GM21423 (cell line): ENCODE data around the gene ALDH1L1.

Source experiments
- ATAC-seq: cut with Tn5 transposase; IDR thresholded peaks from one replicate; pipeline ENCODE4 v1.9.1; 2021; ENCODE audit warnings: mild to moderate bottlenecking, moderate library complexity; ENCODE audit not compliant: unreplicated experiment

The ALDH1L1 gene

DNA sequence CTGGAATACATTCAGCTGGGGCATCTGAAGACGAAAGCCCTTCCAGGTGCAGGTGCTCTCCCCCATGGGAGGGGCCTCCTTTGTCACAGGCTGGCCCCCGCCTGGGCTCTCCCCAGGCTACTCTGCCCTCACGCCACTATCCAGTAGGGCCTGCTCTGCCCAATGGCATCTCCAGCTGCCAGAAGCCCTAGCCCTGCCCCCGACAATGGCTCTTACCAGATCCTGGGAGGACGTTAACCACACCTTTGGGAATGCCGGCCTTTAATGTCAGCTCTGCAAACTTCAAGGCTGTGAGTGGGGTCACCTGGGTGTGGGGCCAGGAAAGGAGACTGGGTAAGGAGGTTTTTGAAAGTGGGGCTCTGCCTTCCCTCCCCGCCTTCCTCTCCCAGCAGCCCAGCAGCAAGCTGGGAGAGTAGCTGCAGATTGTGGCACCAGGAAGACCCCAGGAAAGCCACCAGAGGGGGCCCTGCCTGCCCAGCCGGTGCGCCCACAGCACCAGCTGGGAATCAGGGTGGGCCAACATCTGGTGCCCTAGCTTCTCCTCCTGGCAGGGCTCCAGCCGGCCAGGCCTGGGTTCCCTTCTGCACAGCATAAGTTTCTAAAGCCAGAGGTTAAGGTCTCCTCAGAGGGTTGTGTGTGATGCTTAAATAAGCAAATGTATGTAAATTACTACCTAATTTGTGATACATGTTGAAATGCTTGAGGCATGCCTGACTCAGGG is 56.1 kb downstream of the ALDH1L1 start:
- ATAC-seq, result no peak

DNA sequence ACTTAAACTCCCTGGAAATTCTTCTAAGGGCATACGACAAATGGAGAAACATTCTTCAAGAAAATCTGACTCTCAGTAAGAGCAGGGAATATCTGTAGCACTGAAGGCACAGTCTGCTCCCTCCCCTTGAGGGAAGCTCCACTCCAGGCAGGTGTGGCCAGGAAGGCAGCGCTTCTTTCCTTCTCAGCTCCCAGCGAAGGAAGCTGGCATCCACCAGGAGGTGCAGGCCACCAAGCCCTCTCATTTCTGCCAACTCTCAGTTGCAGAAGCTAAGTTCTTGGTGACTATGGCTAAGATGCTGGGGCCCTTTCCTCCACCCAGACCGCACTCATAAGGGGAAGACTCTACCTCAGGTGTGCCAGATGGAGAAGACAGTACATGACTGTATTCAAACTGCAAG is 58.8 kb downstream of the ALDH1L1 start:
- ATAC-seq, result no peak

DNA sequence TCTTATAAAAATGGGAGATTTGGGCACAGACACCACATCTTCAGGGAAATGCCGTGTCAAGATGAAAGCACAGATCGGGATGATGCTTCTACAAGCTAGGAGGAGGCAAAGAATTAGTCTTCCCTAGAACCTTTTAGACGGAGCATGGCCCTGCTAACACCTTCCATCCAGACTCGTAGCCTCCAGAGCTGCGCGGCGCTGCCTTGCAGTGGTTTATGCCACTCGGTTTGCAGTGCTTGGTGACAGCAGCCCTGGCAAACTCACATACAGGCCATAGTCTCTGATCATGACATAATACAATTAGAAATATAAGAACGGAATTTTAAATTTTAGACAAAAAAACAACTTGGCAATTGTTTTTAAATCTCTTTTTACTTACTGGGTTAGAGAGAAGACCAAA is 59.3 kb downstream of the ALDH1L1 start:
- no peak for ATAC-seq

- ATAC-seq, result no peak
Measured at GRCh38 chr3:126119976-126120375, 60.4 kb downstream of the ALDH1L1 start.

DNA sequence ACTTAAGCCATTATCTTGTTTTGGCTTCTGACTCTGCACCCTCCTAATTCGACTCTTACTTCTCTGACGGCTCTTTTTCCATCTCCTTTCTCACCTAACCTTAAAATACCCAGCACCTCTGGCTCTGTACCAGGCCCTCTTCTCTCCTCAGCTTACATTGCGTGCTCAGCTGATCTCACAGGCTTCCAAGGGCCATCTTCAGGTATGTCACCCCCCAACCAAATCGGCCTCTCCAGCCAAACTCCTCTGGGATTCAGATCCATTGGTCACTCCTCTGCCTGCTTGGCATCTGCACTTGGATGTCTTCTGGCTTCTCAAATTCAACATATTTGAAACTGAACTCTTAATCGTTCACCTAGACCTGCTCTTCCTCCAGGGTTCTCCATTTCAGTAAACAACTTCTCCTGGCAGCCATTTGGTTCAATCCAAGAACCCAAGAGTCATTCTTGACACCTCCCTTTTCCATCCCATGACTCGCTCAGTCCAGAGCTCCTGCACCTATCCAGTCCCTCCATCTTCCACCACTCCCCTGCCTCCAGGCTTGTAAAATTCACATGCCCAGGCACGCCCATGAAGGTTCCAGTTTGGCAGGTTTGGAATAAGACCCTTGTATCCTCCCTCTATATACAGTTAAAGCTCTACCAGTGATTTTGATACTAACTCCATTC is 61.2 kb downstream of the ALDH1L1 start:
- no peak for ATAC-seq

- ATAC-seq, result no peak
Measured at GRCh38 chr3:126118591-126118990, 61.8 kb downstream of the ALDH1L1 start.

- no peak for ATAC-seq
Measured at GRCh38 chr3:126117786-126118185, 62.6 kb downstream of the ALDH1L1 start.

DNA sequence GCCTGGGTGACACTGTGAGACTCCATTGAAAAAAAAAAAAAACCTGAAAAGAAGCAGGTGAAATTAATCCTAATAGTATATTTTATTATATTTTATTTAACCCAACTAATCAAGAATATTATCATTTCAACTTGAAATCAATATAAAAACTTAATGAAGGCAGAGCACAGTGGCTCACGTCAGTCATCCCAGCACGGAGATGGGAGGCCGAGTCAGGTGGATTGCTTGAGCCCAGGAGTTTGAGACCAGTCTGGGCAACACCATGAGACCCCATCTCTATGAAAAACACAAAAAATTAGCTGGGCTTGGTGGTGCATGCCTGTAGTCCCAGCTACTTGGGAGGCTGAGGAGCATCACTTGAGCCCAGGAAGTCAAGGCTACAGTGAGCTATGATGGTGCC is 63.2 kb downstream of the ALDH1L1 start:
- ATAC-seq, result no peak

DNA sequence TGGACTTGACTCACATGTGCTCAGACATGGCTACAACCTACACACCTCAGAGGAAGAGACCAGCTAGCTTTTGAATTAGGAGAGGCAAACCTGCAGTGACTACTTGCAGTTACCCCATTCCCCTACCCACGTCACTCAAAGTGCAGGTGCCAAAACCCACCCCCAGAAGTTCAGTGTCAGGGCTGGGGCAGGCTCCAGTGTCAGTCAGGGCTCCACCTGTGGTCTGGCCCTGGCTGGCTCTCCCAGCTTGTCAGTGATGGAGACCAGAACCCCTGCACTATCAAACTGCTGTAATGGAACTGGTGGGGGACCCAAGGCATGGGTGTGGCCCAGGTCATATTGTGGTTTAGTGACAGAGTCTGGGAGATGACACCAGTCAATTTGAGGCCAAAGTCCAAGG is 63.9 kb downstream of the ALDH1L1 start:
- ATAC-seq, result no peak

GRCh38 chr3:126114443-126115386 is 65.7 kb downstream of the ALDH1L1 start:
- ATAC-seq, result no peak

- no peak for ATAC-seq
Measured at GRCh38 chr3:126113733-126114442, 66.5 kb downstream of the ALDH1L1 start.

DNA sequence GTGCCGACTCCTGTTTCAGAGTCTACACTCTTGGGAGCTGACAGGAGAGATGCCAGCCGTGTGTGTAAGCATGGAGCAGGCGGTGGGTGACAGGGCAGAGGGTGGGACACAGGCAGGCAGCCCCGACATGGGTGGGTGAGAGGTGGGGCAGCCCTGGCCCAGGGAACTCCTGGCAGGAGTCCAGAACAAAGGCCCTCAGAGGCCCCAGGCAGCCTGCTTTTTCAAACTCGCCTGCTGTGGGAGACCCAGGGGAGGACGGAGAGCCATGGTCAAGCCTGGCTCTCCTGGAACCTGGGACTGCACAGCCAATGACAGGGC is 67.2 kb downstream of the ALDH1L1 start:
- ATAC-seq, result no peak

GRCh38 chr3:126112531-126113237 is 67.7 kb downstream of the ALDH1L1 start:
- ATAC-seq, result no peak

- ATAC-seq, result no peak
Measured at GRCh38 chr3:126111566-126112475, 68.6 kb downstream of the ALDH1L1 start.

DNA sequence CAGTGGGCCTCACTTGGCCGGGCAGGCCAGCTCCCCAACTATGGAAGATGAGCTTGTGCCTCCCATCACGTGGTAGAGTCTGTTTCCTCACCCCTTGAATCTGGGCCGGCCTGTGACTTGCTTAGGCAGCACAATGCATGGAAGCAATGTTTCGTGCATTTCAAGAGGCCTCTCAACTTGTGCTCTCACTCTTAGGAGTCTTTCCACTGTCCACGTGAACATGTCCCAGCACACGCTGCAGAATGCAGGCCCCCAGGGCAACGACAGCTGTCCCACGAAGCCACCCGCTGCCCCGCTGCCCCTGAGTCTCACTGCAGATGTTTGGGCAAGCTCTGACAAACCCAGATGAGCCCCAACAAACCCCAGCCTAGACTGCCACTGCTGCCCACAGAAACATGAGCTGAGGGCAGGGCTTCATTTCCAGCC is 69.2 kb downstream of the ALDH1L1 start:
- no peak for ATAC-seq

DNA sequence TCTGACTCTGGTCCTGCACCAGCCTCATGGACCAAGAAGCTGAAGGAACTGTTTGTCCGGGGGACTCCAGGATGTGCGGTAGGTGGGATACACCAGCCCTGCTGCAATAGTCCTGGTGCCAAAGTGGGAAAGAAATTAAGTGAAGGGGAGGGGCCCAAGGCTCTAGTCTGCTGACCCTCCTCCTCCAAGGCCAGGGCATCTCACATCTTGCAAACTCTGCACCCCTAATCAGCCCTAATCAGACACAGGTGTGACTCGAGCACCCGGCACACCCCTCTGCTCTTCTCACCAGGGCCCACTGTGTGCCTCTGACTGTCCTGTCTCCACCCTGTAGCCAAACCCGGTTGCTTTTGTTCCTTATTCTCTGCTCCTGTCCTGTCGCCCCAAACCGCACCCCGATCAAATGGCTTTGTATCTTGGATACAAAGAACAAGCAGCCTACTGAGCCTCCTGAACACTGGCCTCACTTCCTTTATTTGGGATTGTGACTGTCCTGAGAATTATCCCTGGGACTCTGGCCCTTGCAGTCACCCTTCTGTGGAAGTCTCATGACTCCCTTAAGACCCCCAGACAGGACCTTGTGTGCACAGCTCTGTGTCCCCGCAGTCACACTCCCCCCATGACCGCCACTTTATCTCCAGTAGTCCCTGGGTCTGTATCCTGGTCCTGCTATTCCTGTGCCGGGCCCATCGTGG is 69.8 kb downstream of the ALDH1L1 start:
- no peak for ATAC-seq

GRCh38 chr3:126109880-126110235 is 70.5 kb downstream of the ALDH1L1 start:
- no peak for ATAC-seq

- no peak for ATAC-seq
Measured at GRCh38 chr3:126109146-126109879, 71.1 kb downstream of the ALDH1L1 start.
